Activated naive CD4-positive, alpha-beta T cell treated with anti-CD3 and anti-CD28 coated beads for 36 hours (primary cell): ENCODE results near the gene MISP. TPM values are rescaled to one million over a fixed set of nuclear protein-coding genes. Genes with fewer than 3 reads are reported as not detected.
"Not testable (repeated sequence)": the region's sequence is repeated elsewhere in the genome, so short reads cannot be mapped to it uniquely, and the experiment has no call there.

ENCODE experiments used
- CTCF ChIA-PET: fragments of 350-600 bp; sonication (Branson Sonifier 250); formaldehyde crosslinking; loops from one replicate; lab custom pipeline; 2021; ENCODE audit warnings: antibody characterized with exemption; lab: Charles Lee
- DNase-seq: peaks from one replicate; pipeline ENCODE4 v3.0.0-alpha.2; 2020
- H3K27ac Mint-ChIP-seq: one replicate; pipeline ENCODE4 v1.8.0; 2021; ENCODE audit warnings: mild to moderate bottlenecking, mixed read lengths
- H3K27me3 Mint-ChIP-seq: one replicate; pipeline ENCODE4 v1.8.0; 2021; ENCODE audit warnings: low read depth, mixed read lengths
- H3K36me3 Mint-ChIP-seq: one replicate; pipeline ENCODE4 v1.8.0; 2021; ENCODE audit warnings: low read depth, mixed read lengths
- H3K4me1 Mint-ChIP-seq: one replicate; pipeline ENCODE4 v1.8.0; 2021; ENCODE audit warnings: low read depth, mixed read lengths
- H3K4me3 Mint-ChIP-seq: one replicate; pipeline ENCODE4 v1.8.0; 2021; ENCODE audit warnings: mild to moderate bottlenecking, moderate library complexity, mixed read lengths
- H3K9me3 Mint-ChIP-seq: one replicate; pipeline ENCODE4 v1.8.0; 2021; ENCODE audit warnings: mixed read lengths
- intact Hi-C: fragments of 100-400 bp; cut with micrococcal nuclease; formaldehyde crosslinking; loops from one replicate; pipeline ENCODE4 v1.15.1; 2023
- total RNA-seq, 2 experiments: library from RNA; stranded (reverse); gene quantifications; one replicate each; pipeline ENCODE4 v1.2.3, GENCODE V29; 2021

Gene MISP
- total RNA-seq, 2 experiments from 2014 or later, result not detected

DNA sequence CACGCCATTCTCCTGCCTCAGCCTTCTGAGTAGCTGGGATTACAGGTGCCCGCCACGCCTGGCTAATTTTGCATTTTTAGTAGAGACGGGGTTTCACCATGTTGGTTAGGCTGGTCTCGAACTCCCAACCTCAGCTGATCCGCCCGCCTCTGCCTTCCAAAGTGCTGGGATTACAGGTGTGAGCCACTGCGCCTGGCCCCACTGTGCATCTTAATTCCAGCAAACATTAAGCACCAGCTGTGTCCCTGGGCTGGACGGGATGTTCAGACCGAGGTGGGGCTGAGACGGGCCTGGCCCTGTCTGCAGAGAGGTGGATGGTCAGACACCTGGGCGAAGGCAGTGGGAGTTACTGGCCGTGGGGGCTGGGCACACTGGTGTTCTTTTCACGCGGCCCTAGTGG, 21.3 kb upstream of the MISP start:
- H3K4me3 Mint-ChIP-seq, result not testable (repeated sequence)

DNA sequence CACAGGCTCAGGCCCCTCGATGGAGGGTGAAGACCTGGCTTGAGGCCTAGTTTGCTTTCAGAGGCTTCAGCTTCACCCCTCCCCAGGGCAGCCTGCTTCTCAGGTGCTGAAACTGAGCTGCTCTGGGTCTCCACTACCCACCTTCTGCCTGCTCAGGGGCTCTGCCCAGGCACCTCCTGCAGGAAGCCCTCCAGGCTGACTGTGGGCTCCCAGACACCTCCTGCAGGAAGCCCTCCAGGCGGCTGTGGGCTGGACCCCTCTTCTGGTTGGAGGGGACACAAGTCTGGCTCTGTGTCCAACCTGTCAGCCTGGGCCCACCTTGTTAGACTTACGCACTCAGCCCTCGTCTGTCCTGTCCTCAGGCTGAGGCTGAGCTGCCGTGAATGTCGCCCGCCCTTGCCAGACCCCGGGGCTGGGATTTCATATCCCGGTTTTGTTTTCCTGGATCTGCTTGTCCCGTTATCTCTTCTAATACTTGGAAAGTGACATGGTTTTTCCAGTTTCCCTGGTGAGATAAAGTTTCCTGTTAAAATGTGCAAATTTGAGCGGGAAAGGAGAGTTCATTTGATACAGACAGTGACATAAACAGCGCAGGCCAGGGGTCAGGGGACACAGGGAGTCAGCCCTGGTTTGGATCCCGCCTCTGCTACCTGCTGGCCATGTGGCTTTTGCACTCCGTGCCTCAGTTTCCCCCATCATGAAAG, 20.8 kb upstream of the MISP start:
- H3K4me1 Mint-ChIP-seq, result peaks cover 5% of the 10 kb centered on the region
- H3K4me3 Mint-ChIP-seq, result no peak overlapping the region
- H3K27ac Mint-ChIP-seq, result no peak overlapping the region
- intact Hi-C loops, result no loop called here
- DNase-seq, result no peak
- H3K27me3 Mint-ChIP-seq, result no peaks in the 10 kb centered on the region
- no peaks in the 10 kb centered on the region for H3K36me3 Mint-ChIP-seq
- CTCF ChIA-PET, result no interaction called here
- no peaks in the 10 kb centered on the region for H3K9me3 Mint-ChIP-seq

More for the DNA sequence above, 21.3 kb upstream of the MISP start:
- DNase-seq, intact Hi-C loops, H3K9me3 Mint-ChIP-seq, H3K27ac Mint-ChIP-seq, CTCF ChIA-PET, H3K27me3 Mint-ChIP-seq, H3K4me1 Mint-ChIP-seq, H3K36me3 Mint-ChIP-seq: not testable (repeated sequence)

DNA sequence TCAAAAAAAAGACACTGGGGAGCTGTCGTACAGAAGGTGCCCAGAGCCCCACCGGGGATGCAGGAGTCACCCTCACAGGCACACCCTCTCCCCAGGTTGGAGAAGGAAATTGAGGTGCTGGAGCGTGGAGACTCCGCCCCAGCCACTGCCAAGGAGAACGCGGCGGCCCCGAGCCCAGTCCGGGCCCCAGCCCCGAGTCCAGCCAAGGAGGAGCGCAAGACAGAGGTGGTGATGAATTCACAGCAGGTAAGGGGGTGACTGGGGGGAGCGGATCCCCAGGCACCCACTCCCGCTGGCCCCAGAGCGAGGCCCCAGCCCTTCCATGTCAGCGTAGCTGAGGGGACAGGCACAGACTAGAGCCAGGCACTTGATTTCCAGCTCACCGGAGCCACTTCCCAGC, 19.9 kb upstream of the MISP start:
- no peaks in the 10 kb centered on the region for H3K27me3 Mint-ChIP-seq
- H3K36me3 Mint-ChIP-seq, result no peaks in the 10 kb centered on the region
- no peaks in the 10 kb centered on the region for H3K9me3 Mint-ChIP-seq
- no peak overlapping the region for H3K4me3 Mint-ChIP-seq
- H3K27ac Mint-ChIP-seq, result no peak overlapping the region
- CTCF ChIA-PET, result interaction anchor here (0.5 to 1.4 kb wide), 2 partner anchors 65 to 147 kb away, joined by 3 read pairs; no protein-coding TSS in a partner anchor
- H3K4me1 Mint-ChIP-seq, result peaks cover 5% of the 10 kb centered on the region
- DNase-seq, result no peak
- intact Hi-C loops, result no loop called here

DNA sequence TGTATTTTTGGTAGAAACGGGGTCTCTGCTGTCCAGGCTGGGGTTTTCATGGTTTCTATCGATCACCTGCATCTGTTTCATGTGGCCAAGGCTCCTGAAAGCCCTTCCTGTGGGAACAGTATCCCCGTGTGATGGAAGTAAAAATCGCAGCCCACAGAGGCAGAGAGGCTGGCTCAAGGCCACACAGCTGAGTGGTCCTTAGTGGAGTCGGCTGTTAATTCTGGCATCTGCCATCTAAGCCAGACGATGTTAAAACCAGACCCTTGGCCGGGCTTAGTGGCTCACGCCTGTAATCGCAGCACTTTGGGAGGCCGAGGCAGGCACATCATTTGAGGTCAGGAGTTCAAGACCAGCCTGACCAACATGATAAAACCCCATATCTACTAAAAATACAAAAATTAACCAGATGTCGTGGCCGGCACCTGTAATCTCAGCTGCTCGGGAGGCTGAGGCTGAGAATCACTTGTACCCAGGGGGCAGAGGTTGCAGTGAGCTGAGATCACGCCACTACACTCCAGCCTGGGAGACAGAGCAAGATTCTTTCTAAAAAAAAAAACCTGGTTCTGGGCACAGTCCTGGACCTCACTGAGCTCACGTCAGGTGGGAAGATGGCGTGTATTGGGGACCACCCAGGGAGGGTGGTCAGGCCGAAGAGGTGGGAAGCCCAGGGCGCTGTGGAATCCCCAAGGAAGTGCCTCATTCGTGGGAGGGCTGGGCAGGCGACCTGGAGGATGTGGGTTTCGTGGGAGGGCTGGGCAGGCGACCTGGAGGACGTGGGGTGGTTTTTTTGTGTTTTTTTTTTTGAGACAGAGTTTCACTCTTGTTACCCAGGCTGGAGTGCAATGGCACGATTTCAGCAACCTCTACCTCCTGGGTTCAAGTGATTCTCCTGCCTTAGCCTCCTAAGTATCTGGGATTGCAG, 18.5 kb upstream of the MISP start:
- H3K27me3 Mint-ChIP-seq, result no peaks in the 10 kb centered on the region
- H3K36me3 Mint-ChIP-seq, result no peaks in the 10 kb centered on the region
- DNase-seq, result no peak
- H3K4me3 Mint-ChIP-seq, result no peak overlapping the region
- peaks cover 6% of the 10 kb centered on the region for H3K4me1 Mint-ChIP-seq
- no peak overlapping the region for H3K27ac Mint-ChIP-seq
- CTCF ChIA-PET, result interaction anchor here (0.5 to 2.2 kb wide), 4 partner anchors 27 to 124 kb away, joined by 3 to 7 read pairs (median 3); no protein-coding TSS in a partner anchor
- no peaks in the 10 kb centered on the region for H3K9me3 Mint-ChIP-seq
- intact Hi-C loops, result no loop called here

DNA sequence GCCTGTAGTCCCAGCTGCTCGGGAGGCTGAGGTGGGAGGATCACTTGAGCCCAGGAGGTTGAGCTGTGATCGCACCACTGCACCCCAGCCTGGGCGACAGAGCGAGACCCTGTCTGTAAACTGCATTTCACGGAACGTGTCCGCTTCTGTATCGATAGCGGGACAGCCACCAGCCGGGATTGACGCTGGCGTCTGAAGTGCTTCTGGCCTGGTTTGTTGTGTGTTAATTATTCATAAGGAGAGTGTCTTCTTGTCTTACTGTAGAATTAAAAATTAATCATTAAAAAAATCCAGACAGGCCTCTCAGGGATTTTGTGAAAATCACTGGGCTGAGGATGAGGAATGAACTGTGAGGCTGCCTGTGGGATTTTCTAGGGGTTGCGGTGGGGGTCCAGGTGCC, 16.2 kb upstream of the MISP start:
- no peaks in the 10 kb centered on the region for H3K36me3 Mint-ChIP-seq
- intact Hi-C loops, result loop anchor here (1.0 to 2.0 kb wide), 2 partner anchors 69 to 150 kb away; no protein-coding TSS in a partner anchor
- H3K27ac Mint-ChIP-seq, result no peak overlapping the region
- H3K4me3 Mint-ChIP-seq, result no peak overlapping the region
- peaks cover 6% of the 10 kb centered on the region for H3K4me1 Mint-ChIP-seq
- CTCF ChIA-PET, result interaction anchor here (0.6 to 2.2 kb wide), 8 partner anchors 10 to 262 kb away, joined by 3 to 8 read pairs (median 4); partner anchors contain the start of gene RNF126
- H3K27me3 Mint-ChIP-seq, result peaks cover 3% of the 10 kb centered on the region
- no peaks in the 10 kb centered on the region for H3K9me3 Mint-ChIP-seq
- DNase-seq, result no peak

DNA sequence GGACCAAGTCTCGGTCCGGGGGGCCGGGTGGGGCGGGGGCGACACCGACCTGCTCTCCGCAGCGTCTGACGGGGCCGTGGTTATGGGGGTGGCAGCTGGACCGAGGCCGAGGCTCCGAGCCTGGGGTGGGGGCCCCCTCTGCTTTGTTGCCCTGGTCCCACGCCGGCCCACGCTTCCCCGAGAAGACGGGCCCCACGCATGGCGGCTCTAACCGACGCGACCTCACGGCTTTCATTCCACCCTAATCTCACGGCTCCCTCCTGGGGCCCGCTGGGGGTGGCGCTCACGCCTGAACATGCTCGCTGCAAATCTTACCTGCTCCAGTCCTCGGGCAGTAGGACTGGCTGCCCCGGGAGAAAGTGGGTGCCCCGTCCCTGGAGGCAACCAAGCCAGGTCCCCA, 14.8 kb upstream of the MISP start:
- CTCF ChIA-PET, result no interaction called here
- peaks cover 6% of the 10 kb centered on the region for H3K4me1 Mint-ChIP-seq
- intact Hi-C loops, result no loop called here
- no peaks in the 10 kb centered on the region for H3K9me3 Mint-ChIP-seq
- H3K4me3 Mint-ChIP-seq, result no peak overlapping the region
- peaks cover 3% of the 10 kb centered on the region for H3K27me3 Mint-ChIP-seq
- no peak for DNase-seq
- H3K27ac Mint-ChIP-seq, result no peak overlapping the region
- no peaks in the 10 kb centered on the region for H3K36me3 Mint-ChIP-seq

DNA sequence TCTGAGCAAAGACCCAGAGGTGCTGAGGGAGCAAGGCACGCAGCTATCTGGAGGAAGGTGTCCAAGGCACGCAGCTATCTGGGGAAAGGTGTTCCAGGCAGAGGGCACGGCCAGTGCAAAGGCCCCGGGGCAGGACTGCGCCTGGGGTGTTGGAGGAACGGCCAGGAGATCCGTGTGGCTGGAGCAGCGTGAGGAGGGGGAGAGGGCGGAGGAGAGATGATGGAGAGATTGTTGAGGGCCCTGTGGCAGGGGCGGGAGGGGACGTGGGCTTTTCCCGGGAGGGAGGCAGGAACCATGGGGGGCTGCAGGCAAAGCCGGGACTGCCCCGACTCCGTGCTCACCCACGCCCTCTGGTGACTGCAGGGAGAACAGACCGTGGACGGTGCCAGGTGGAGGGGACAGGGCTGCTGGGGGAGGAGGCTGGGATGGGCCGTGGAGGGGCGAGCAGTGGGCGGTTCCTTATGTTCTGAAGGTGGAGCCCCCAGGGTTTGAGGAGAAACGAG, 13.3 kb upstream of the MISP start:
- peaks cover 6% of the 10 kb centered on the region for H3K4me1 Mint-ChIP-seq
- H3K27ac Mint-ChIP-seq, result no peak overlapping the region
- peaks cover 3% of the 10 kb centered on the region for H3K27me3 Mint-ChIP-seq
- intact Hi-C loops, result no loop called here
- no peaks in the 10 kb centered on the region for H3K36me3 Mint-ChIP-seq
- peak; percentile 62 for DNase-seq
- H3K9me3 Mint-ChIP-seq, result no peaks in the 10 kb centered on the region
- no peak overlapping the region for H3K4me3 Mint-ChIP-seq
- CTCF ChIA-PET, result interaction anchor here (0.5 to 1.2 kb wide), 5 partner anchors 23 to 117 kb away, joined by 3 to 4 read pairs (median 3); no protein-coding TSS in a partner anchor

DNA sequence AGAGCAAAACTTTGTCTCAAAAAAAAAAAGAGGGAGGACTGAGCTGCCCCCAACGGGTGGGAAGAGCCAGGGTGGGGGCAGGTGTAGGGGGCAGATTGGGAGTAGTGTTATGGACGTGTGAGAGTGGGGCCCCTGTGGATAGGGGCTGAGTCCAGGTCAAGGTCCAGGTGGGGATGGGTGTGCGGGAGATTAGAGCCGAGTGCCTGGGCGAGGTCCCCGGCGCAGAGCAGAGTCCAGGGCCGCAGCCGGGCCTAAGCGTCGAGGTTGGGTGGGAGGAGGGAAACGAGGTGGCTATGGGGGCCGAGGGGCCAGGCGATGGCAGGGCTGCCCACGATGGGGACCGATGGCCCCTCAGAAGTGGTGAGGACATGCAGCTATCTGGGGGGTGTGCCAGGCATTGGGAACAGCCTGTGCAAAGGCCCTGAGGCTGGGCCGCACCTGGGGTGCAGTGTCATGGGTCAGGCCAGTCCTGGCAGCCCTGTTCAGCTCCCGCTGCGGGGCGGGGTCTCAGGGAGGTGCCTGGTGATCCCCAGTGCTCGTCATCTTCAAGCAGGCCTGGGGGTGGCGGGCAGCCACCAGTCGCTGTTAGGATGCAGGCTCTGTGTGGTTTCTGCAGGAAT, 12.3 kb upstream of the MISP start:
- Mint-ChIP-seq H3K27ac (no peak overlapping the region), H3K4me1 (peaks cover 6% of the 10 kb centered on the region), H3K27me3 (peaks cover 3% of the 10 kb centered on the region), H3K4me3 (no peak overlapping the region), H3K36me3 (no peaks in the 10 kb centered on the region), H3K9me3 (peaks cover under 1% of the 10 kb centered on the region)
- CTCF ChIA-PET, result interaction anchor here (0.6 to 0.7 kb wide), 2 partner anchors 163 to 290 kb away, joined by 3 read pairs; no protein-coding TSS in a partner anchor
- intact Hi-C loops, result no loop called here
- DNase-seq, result no peak

DNA sequence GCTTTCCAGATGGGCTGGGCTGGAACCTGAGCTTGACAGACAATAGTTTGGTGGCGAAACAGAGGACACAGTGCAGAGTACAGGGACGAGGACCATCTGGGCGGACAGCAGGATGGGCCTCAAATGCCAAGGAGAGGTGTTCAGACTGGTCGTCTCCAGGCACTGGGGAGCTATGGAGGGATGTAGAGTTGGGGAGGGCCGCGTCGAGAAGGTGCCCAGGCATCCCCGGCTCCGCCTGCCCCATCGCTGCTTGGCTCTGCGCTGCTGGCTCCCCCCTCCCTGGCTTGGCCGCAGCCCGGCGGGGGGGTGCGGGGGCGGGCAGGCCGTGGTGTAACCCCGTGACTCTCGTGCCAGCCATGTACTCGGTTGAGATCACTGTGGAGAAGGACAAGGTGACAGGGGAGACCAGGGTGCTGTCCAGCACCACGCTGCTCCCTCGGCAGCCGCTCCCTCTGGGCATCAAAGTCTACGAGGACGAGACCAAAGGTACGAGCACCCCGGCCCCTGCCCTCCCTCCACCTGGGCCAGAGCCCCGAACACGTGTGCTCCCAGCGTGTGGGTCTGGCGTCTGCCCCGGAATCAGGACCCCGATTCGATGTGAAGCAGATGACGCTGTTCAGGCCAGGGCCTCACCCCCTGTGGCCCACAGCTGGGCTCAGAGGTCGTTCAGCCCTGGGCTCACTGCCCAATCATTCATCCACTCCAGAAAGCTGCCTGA, 10.8 kb upstream of the MISP start:
- Mint-ChIP-seq H3K4me3 (no peak overlapping the region), H3K36me3 (no peaks in the 10 kb centered on the region), H3K27ac (no peak overlapping the region), H3K9me3 (peaks cover 5% of the 10 kb centered on the region), H3K27me3 (peaks cover 3% of the 10 kb centered on the region), H3K4me1 (peaks cover 2% of the 10 kb centered on the region)
- intact Hi-C loops, result no loop called here
- DNase-seq, result no peak
- CTCF ChIA-PET, result interaction anchor here (0.7 to 1.4 kb wide), 2 partner anchors 39 to 41 kb away, joined by 3 read pairs; no protein-coding TSS in a partner anchor

DNA sequence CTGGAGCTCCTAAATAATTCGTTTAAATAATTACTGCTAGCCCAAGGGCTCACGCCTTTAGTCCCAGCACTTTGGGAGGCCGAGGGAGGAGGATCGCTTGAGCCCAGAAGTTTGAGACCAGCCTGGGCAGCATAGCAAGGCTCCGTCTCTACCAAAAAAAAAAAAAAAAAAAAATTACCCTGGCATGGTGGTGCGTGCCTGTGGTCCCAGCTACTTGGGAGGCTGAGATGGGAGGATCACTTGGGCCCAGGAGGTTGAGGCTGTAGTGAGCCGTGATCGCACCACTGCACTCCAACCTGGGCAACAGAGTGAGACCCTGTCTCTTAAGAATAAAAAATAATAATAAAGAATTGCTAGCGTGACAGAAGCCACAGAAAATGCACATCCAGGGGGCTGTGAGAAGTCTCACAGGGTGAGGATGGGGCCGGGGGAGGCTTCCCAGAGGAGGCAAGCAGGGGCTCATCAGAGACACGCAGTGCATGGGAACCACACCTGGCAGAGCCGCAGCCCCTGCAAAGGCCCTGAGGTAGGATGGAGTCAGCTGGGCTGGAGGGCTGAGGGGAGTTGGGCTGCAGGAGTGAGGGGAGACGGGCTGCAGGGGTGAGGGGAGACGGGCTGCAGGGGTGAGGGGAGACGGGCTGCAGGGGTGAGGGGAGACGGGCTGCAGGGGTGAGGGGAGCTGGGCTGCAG, 10.0 kb upstream of the MISP start:
- H3K36me3 Mint-ChIP-seq, intact Hi-C loops, DNase-seq, H3K27me3 Mint-ChIP-seq, H3K9me3 Mint-ChIP-seq, H3K4me1 Mint-ChIP-seq, H3K27ac Mint-ChIP-seq, H3K4me3 Mint-ChIP-seq: not testable (repeated sequence)
- CTCF ChIA-PET, result interaction anchor here (0.7 to 1.4 kb wide), 3 partner anchors 38 to 343 kb away, joined by 3 to 5 read pairs (median 3); no protein-coding TSS in a partner anchor
